ENCODE results near the gene ADK.

ADK gene

GRCh38 chr10:74675484-74675883 is 524.5 kb downstream of the ADK start:
- H3K4me3 ChIP-seq (ENCODE audit: extremely low read depth, insufficient read depth, low read length, poor library complexity, severe bottlenecking), result no peak overlapping the region
- H3K27ac ChIP-seq (ENCODE audit: low read depth, low read length, severe bottlenecking), result no peak overlapping the region
- no peaks in the 10 kb centered on the region for H3K4me1 ChIP-seq (ENCODE audit: control insufficient read depth, insufficient read depth, low read length, poor library complexity, severe bottlenecking)
- no peaks in the 10 kb centered on the region for H3K9me3 ChIP-seq (ENCODE audit: control insufficient read depth, low read length)
- H3K36me3 ChIP-seq (ENCODE audit: control insufficient read depth, insufficient read depth, low read length), result peaks cover 34% of the 10 kb centered on the region

GRCh38 chr10:74677951-74678350 is 526.9 kb downstream of the ADK start:
- 100% methylated on average over 1 of the region's 1 CpG; no CpG with 5 or more reads in 1 of the 2 experiments for WGBS, 2 experiments (ENCODE audit: insufficient coverage in 2 of 2)
- Histone ChIP-seq H3K4me1 (ENCODE audit: control insufficient read depth, insufficient read depth, low read length, poor library complexity, severe bottlenecking) (no peaks in the 10 kb centered on the region), H3K9me3 (ENCODE audit: control insufficient read depth, low read length) (no peaks in the 10 kb centered on the region), H3K27ac (ENCODE audit: low read depth, low read length, severe bottlenecking) (no peak overlapping the region), H3K36me3 (ENCODE audit: control insufficient read depth, insufficient read depth, low read length) (peaks cover 28% of the 10 kb centered on the region), H3K4me3 (ENCODE audit: extremely low read depth, insufficient read depth, low read length, poor library complexity, severe bottlenecking) (no peak overlapping the region)

GRCh38 chr10:74681917-74682627 is 531.1 kb downstream of the ADK start:
- 92% methylated on average over 2 of the region's 4 CpGs for WGBS, 2 experiments (ENCODE audit: insufficient coverage in 2 of 2)
- Histone ChIP-seq H3K4me1 (ENCODE audit: control insufficient read depth, insufficient read depth, low read length, poor library complexity, severe bottlenecking) (no peaks in the 10 kb centered on the region), H3K9me3 (ENCODE audit: control insufficient read depth, low read length) (no peaks in the 10 kb centered on the region), H3K27ac (ENCODE audit: low read depth, low read length, severe bottlenecking) (no peak overlapping the region), H3K4me3 (ENCODE audit: extremely low read depth, insufficient read depth, low read length, poor library complexity, severe bottlenecking) (no peak overlapping the region), H3K36me3 (ENCODE audit: control insufficient read depth, insufficient read depth, low read length) (peaks cover 10% of the 10 kb centered on the region)

GRCh38 chr10:74683067-74683466 is 532.0 kb downstream of the ADK start:
- Histone ChIP-seq H3K9me3 (ENCODE audit: control insufficient read depth, low read length) (no peaks in the 10 kb centered on the region), H3K4me3 (ENCODE audit: extremely low read depth, insufficient read depth, low read length, poor library complexity, severe bottlenecking) (no peak overlapping the region), H3K36me3 (ENCODE audit: control insufficient read depth, insufficient read depth, low read length) (peaks cover 3% of the 10 kb centered on the region), H3K4me1 (ENCODE audit: control insufficient read depth, insufficient read depth, low read length, poor library complexity, severe bottlenecking) (no peaks in the 10 kb centered on the region), H3K27ac (ENCODE audit: low read depth, low read length, severe bottlenecking) (no peak overlapping the region)

- Histone ChIP-seq H3K4me1 (ENCODE audit: control insufficient read depth, insufficient read depth, low read length, poor library complexity, severe bottlenecking) (no peaks in the 10 kb centered on the region), H3K4me3 (ENCODE audit: extremely low read depth, insufficient read depth, low read length, poor library complexity, severe bottlenecking) (no peak overlapping the region), H3K9me3 (ENCODE audit: control insufficient read depth, low read length) (no peaks in the 10 kb centered on the region), H3K27ac (ENCODE audit: low read depth, low read length, severe bottlenecking) (no peak overlapping the region), H3K36me3 (ENCODE audit: control insufficient read depth, insufficient read depth, low read length) (peaks cover 3% of the 10 kb centered on the region)
- 91 to 94% methylated on average over 5 to 6 of the region's 7 CpGs for WGBS, 2 experiments (ENCODE audit: insufficient coverage in 2 of 2)
Observed at GRCh38 chr10:74683621-74684364, 532.8 kb downstream of the ADK start.

GRCh38 chr10:74684462-74684861 is 533.4 kb downstream of the ADK start:
- H3K9me3 ChIP-seq (ENCODE audit: control insufficient read depth, low read length), result no peaks in the 10 kb centered on the region
- no peak overlapping the region for H3K27ac ChIP-seq (ENCODE audit: low read depth, low read length, severe bottlenecking)
- H3K4me1 ChIP-seq (ENCODE audit: control insufficient read depth, insufficient read depth, low read length, poor library complexity, severe bottlenecking), result no peaks in the 10 kb centered on the region
- H3K4me3 ChIP-seq (ENCODE audit: extremely low read depth, insufficient read depth, low read length, poor library complexity, severe bottlenecking), result no peak overlapping the region
- H3K36me3 ChIP-seq (ENCODE audit: control insufficient read depth, insufficient read depth, low read length), result peaks cover 3% of the 10 kb centered on the region
- WGBS, 2 experiments (ENCODE audit: insufficient coverage in 2 of 2), result 76 to 95% methylated on average over 3 to 4 of the region's 5 CpGs

- H3K4me1 ChIP-seq (ENCODE audit: control insufficient read depth, insufficient read depth, low read length, poor library complexity, severe bottlenecking), result no peaks in the 10 kb centered on the region
- no CpG with 5 or more reads among the region's 1 CpG for WGBS, 2 experiments (ENCODE audit: insufficient coverage in 2 of 2)
Observed at GRCh38 chr10:74685564-74685963, 534.5 kb downstream of the ADK start.

GRCh38 chr10:74690393-74690792 is 539.4 kb downstream of the ADK start:
- H3K27ac ChIP-seq (ENCODE audit: low read depth, low read length, severe bottlenecking), result no peak overlapping the region
- no peak overlapping the region for H3K4me3 ChIP-seq (ENCODE audit: extremely low read depth, insufficient read depth, low read length, poor library complexity, severe bottlenecking)
- no peaks in the 10 kb centered on the region for H3K9me3 ChIP-seq (ENCODE audit: control insufficient read depth, low read length)
- H3K4me1 ChIP-seq (ENCODE audit: control insufficient read depth, insufficient read depth, low read length, poor library complexity, severe bottlenecking), result no peaks in the 10 kb centered on the region
- H3K36me3 ChIP-seq (ENCODE audit: control insufficient read depth, insufficient read depth, low read length), result no peaks in the 10 kb centered on the region
- WGBS, 2 experiments (ENCODE audit: insufficient coverage in 2 of 2), result 90 to 100% methylated on average over 2 to 3 of the region's 4 CpGs

More at GRCh38 chr10:74685564-74685963, 534.5 kb downstream of the ADK start:
- no peaks in the 10 kb centered on the region for H3K9me3 ChIP-seq (ENCODE audit: control insufficient read depth, low read length)
- peaks cover 3% of the 10 kb centered on the region for H3K36me3 ChIP-seq (ENCODE audit: control insufficient read depth, insufficient read depth, low read length)
- no peak overlapping the region for H3K4me3 ChIP-seq (ENCODE audit: extremely low read depth, insufficient read depth, low read length, poor library complexity, severe bottlenecking)
- no peak overlapping the region for H3K27ac ChIP-seq (ENCODE audit: low read depth, low read length, severe bottlenecking)

GRCh38 chr10:74691164-74691563 is 540.1 kb downstream of the ADK start:
- Histone ChIP-seq H3K27ac (ENCODE audit: low read depth, low read length, severe bottlenecking) (no peak overlapping the region), H3K36me3 (ENCODE audit: control insufficient read depth, insufficient read depth, low read length) (no peaks in the 10 kb centered on the region), H3K4me1 (ENCODE audit: control insufficient read depth, insufficient read depth, low read length, poor library complexity, severe bottlenecking) (no peaks in the 10 kb centered on the region), H3K9me3 (ENCODE audit: control insufficient read depth, low read length) (no peaks in the 10 kb centered on the region), H3K4me3 (ENCODE audit: extremely low read depth, insufficient read depth, low read length, poor library complexity, severe bottlenecking) (no peak overlapping the region)

GRCh38 chr10:74704629-74705357 is 553.8 kb downstream of the ADK start:
- Histone ChIP-seq H3K4me1 (ENCODE audit: control insufficient read depth, insufficient read depth, low read length, poor library complexity, severe bottlenecking) (no peaks in the 10 kb centered on the region), H3K36me3 (ENCODE audit: control insufficient read depth, insufficient read depth, low read length) (no peaks in the 10 kb centered on the region), H3K4me3 (ENCODE audit: extremely low read depth, insufficient read depth, low read length, poor library complexity, severe bottlenecking) (no peak overlapping the region), H3K9me3 (ENCODE audit: control insufficient read depth, low read length) (no peaks in the 10 kb centered on the region), H3K27ac (ENCODE audit: low read depth, low read length, severe bottlenecking) (no peak overlapping the region)
- WGBS, 2 experiments (ENCODE audit: insufficient coverage in 2 of 2), result 100% methylated on average over 2 of the region's 3 CpGs; no CpG with 5 or more reads in 1 of the 2 experiments

All from mesodermal cell (in vitro differentiated cells).